GM06990 (cell line): ENCODE results near the gene URAD.

Source experiments
- DNase-seq: peaks from one replicate; pipeline ENCODE4 v3.0.0-alpha.2; 2011; ENCODE audit not compliant: insufficient read length; ENCODE audit errors: extremely low read depth
- H3K27me3 ChIP-seq: replicated peaks from 2 replicates; pipeline ENCODE4 v1.6.0; 2011; ENCODE audit warnings: low read length; ENCODE audit not compliant: control insufficient read depth, insufficient read depth
- H3K36me3 ChIP-seq: 2 replicates; pipeline ENCODE4 v1.5.1; 2011; ENCODE audit warnings: low read length; ENCODE audit not compliant: control insufficient read depth, insufficient read depth
- H3K4me3 ChIP-seq: replicated peaks from 2 replicates; pipeline ENCODE4 v1.5.1; 2011; ENCODE audit warnings: low read depth, mild to moderate bottlenecking, control low read depth, low read length
- CTCF ChIP-seq: IDR thresholded peaks from 2 replicates; pipeline ENCODE4 v1.5.1; 2011; ENCODE audit warnings: low read length, control low read depth, mild to moderate bottlenecking, inconsistent platforms; ENCODE audit not compliant: insufficient read depth, poor library complexity, severe bottlenecking

The URAD gene

DNA sequence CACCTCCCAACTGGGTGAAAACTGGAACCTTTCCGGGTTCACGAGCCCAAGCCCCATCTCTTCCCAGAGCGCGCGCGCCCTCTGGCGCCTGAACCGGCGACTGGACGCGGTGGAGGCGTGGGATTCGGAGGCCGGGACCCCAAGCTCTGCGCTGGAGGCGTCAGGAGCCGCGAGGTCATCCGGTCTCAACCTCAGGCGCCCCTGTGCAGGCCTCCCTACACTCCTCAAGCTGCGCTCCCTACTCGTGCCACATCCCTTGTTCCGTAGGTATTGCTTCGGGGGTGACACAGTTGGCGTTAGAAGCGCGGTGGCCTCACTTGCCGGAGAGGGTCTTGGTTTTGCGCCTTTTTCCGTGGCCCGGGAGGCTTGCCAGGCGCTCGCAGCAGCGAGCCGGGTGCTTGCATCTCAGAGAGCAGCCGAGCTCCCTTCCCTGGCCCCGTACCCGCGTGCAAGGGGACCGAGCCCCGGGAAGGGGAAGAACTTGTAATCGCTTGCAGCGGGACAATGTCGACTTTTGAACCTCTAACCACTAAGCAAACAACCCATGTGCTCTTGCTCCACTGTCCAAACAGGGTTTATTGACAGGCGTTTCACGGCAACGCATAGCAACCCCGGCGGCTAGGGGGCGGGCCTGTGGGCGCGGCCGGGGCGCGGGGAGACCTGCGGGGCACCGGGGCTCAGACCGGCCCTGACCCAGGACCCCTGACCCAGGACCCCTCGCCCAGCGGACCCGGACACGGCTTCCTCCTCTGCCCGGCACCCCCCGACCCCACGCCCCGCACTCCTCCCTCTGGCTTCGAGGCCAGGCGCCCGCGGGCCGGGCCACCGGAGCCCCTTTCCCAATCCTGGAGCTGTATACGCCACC is 27.9 kb downstream of the URAD start:
- Histone ChIP-seq H3K4me3 (no peak overlapping the region; the same call in 1 of the 2 replicates), H3K27me3 (peaks cover 2% of the 10 kb centered on the region; the same call in 1 of the 2 replicates), H3K36me3 (no peaks in the 10 kb centered on the region)
- peak; percentile 47 for DNase-seq
- TF ChIP-seq CTCF = peak; percentile 42

DNA sequence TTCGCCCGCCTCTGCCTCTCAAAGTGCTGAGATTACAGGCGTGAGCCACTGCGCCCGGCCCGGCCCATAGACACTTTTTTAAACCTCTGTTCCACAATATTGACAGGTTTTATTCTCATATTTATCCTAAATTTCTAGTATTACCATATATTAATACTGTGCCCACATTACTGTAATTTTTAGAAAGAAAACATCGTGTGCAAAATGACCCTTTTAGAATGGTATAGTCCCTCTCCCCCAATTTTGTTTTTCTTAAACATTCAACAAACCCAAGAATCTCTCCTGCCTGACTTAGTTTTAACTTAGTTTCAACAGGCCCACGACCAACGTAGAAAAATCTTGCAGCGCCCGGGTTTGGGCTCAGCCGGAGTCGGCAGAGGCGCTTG is 28.5 kb downstream of the URAD start:
- TF ChIP-seq CTCF = no peak
- H3K27me3 ChIP-seq = no peaks in the 10 kb centered on the region; the same call in 1 of the 2 replicates
- no peaks in the 10 kb centered on the region for H3K36me3 ChIP-seq
- DNase-seq = no peak
- no peak overlapping the region for H3K4me3 ChIP-seq

- Histone ChIP-seq H3K36me3 (no peaks in the 10 kb centered on the region), H3K27me3 (no peaks in the 10 kb centered on the region; the same call in 1 of the 2 replicates), H3K4me3 (no peak overlapping the region)
- no peak for DNase-seq
- TF ChIP-seq CTCF = no peak
These were observed 31.8 kb downstream of the URAD start for GRCh38 chr13:27956576-27957300.

- no peaks in the 10 kb centered on the region; the same call in 1 of the 2 replicates for H3K27me3 ChIP-seq
- no peak overlapping the region for H3K4me3 ChIP-seq
- H3K36me3 ChIP-seq = no peaks in the 10 kb centered on the region
- DNase-seq = no peak
- no peak for TF ChIP-seq CTCF
These were observed 33.4 kb downstream of the URAD start for GRCh38 chr13:27955014-27955591.

- Histone ChIP-seq H3K4me3 (no peak overlapping the region), H3K27me3 (no peaks in the 10 kb centered on the region; the same call in 1 of the 2 replicates), H3K36me3 (no peaks in the 10 kb centered on the region)
- no peak for DNase-seq
- no peak for TF ChIP-seq CTCF
These were observed 34.1 kb downstream of the URAD start for GRCh38 chr13:27954406-27954851.
